NCI-H2029 (cell line): ENCODE results near the gene CFL1.

Experiments used
- DNase-seq: peaks from one replicate; lab custom pipeline; 2025; lab: John Stamatoyannopoulos, UW

Gene CFL1

DNA sequence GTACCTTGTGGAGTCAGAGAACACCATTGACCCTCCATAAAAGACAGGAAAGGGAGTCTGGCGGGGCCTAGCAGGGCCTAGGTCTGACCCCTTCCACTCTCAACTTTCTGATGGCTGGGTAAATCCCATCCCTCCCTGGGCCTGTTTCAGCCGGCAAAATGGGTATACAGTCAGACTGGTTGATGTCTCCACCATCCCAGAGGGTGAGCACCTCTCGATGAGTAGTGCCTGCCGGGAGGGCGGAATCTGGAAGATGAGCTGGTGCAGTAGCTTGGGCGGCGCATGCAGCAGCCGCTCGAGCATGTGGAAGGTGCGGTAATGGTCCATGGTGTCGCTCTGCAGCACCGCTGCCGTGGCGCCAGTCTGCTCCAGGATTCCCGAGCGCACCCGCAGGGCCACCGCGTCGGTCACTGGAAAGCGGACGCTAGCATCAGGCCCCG, 29.8 kb upstream of the CFL1 start:
- no peak for DNase-seq

GRCh38 chr11:65886826-65887722, 29.1 kb upstream of the CFL1 start:
- no peak for DNase-seq

DNA sequence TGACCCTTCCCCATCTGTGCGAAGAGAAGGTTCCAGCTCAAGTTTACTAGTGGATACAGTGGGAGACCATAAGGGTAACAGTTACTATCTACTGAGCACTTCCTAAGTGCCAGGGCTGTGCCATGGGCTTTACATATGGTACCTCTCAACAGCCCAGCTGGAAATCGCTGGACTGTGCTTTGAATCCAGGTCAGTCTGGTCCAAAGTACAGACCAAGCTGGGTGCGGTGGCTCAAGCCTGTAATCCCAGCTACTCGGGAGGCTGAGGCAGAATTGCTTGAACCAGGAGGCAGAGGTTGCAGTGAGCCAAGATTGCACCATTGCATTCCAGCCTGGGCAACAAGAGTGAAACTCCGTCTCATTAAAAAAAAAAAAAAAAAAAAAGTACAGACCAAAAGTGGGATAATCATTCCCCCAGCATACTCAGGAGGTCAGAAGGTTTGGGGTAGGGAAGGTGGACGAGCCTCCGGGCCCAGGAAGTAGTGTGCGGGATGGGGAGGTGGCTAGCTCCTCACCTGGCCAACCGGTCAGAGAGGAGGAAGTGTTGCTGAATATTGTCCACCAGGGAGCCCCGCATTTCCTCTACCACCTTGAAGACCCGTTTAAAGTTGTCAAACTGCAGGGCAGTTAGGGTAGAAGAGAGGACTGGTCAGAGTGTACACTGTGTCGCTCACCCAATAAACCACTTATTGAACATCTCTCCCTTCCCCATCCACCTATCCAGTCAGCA, 28.0 kb upstream of the CFL1 start:
- DNase-seq: no peak

DNA sequence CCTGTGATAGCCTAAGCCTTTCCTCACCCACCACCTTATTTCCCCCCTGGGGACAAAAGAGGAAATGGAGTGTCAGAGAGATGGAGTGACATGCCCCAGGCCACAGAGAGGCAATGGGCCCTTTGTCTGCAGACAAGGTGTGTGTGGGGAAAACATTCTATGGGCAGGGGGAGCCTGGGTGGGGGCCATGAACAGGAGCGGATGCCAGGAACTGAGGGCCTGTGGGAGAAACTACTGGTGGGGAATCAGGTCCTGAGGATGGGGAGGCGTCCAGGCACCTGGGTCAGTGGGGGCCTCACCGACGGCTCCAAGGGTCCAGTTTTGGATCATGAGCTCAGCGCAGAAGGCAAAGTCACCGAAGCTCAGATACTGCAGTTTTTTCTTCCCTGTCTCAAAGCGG, 27.3 kb upstream of the CFL1 start:
- DNase-seq: no peak

- peak; percentile 37 for DNase-seq
These were observed 26.7 kb upstream of the CFL1 start for GRCh38 chr11:65884716-65885092.

DNA sequence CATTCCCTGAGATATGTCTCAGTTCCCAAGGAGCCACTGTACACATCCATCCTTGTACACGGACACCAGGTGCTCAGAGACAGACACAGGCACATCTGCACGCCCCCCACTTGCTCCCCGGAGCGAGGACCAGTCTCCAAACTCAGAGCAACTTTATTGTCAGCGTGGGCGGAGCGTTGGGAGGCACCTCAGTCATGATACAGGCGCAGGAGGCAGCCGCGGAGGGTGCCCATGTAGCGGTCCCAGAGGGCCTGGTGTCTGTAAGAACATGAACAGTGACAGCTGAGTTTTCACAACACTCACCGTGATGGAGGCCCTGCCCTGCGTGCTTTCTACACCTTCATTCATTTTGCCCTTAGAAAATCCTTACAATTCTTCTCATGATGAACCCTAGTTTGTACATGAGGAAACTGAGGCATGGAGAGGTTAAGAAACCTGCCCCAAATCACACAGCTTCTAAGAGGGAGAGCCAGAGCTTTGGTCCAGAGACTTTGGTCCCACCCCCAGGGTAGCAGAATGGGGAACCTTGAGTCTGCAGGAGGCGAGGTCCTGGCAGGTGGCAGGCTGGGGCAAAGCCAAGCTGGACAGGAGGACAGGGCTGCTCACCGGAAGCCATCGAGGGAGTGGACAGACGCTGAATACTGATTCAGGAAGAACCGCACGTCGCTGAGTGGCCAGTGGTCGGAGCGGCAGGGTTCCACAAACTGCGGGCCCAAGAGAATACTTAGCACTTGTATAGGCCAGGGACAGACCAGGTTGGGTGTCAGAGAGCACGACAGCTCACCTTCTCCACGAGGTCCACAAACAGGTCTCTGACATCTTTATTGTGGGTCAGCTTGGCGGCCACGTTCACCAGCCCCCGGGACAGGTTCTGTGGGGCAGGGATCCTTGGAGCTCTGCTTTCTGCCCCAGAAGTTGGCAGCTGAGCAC, 26.1 kb upstream of the CFL1 start:
- DNase-seq: no peak

DNA sequence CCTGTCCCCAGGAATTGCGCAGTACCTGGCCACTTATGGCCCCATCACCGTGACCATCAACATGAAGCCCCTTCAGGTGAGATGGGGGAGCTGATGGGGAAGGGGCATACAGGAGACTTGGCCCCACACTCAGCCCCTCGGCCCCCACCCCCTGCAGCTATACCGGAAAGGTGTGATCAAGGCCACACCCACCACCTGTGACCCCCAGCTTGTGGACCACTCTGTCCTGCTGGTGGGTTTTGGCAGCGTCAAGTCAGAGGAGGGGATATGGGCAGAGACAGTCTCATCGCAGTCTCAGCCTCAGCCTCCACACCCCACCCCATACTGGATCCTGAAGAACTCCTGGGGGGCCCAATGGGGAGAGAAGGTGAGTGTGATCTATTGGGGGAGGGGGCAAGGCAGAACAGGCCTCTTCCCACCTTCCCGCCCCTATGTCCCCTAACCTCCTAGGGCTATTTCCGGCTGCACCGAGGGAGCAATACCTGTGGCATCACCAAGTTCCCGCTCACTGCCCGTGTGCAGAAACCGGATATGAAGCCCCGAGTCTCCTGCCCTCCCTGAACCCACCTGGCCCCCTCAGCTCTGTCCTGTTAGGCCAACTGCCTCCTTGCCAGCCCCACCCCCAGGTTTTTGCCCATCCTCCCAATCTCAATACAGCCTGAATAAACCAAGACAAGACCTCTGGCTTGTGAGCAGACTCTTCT, 25.2 kb upstream of the CFL1 start:
- no peak for DNase-seq

GRCh38 chr11:65882120-65883057, 24.4 kb upstream of the CFL1 start:
- no peak for DNase-seq

- DNase-seq: no peak
These were observed 23.0 kb upstream of the CFL1 start for GRCh38 chr11:65880844-65881421.

DNA sequence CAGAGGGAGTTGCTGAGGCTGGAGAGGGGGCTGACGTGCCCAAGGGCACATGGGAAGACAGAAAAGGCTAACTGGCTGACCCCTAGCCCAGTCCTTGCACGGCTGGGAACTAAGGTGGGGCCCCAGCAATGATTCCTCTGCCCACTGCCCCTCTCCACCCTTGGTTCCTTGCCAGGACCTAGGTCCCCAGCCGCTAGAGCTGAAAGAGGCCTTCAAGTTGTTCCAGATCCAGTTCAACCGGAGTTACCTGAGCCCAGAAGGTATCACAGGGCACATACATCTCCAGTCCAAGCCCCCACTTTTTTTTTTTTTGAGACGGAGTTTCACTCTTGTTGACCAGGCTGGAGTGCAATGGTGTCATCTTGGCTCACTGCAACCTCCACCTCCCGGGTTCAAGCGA, 22.0 kb upstream of the CFL1 start:
- DNase-seq: no peak

GRCh38 chr11:65879617-65880016, 21.6 kb upstream of the CFL1 start, which contains the start of gene CTSW:
CTSW (plus strand) TSS chr11:65879837; CDS start chr11:65879855, 18 bp downstream.
- DNase-seq: no peak

DNA sequence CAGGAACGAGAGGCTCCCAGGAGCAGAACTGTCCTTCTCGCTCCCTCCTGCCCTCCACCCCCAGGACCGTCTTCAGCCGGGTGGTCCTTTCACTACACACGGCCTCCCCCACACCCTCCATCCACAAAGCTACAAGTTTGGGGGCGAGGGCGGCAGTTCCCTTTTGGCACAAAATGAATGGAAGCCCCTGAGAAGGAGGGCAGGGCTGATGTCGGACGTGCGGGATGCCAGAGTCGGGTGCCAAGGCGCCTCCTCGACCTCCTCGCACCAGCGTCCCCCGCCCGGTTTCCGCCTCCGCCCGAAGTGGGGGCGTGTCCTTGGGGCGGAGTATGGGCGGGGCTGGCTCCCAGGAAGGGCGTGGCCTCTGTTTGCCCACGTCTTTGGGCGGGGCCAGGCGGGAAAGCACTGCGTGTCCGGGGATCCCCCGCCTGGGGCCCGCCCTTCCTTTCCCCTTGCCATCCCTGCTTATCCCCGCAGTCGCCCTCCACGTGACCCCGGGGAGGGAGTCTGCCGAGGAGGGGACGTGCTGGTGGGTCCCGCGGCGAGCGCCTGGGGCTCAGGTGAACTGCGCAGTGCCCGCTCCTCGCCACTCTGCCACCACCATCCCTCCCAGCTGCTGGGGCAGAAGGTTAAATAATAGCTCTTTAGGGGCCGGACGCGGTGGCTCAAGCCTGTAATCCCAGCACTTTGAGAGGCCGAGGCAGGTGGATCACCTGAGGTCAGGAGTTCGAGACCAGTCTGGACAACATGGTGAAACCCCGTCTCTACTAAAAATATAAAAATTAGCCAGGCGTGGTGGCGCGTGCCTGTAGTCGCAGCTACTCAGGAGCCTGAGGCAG, 15.6 kb upstream of the CFL1 start:
- peak; percentile 92 for DNase-seq

DNA sequence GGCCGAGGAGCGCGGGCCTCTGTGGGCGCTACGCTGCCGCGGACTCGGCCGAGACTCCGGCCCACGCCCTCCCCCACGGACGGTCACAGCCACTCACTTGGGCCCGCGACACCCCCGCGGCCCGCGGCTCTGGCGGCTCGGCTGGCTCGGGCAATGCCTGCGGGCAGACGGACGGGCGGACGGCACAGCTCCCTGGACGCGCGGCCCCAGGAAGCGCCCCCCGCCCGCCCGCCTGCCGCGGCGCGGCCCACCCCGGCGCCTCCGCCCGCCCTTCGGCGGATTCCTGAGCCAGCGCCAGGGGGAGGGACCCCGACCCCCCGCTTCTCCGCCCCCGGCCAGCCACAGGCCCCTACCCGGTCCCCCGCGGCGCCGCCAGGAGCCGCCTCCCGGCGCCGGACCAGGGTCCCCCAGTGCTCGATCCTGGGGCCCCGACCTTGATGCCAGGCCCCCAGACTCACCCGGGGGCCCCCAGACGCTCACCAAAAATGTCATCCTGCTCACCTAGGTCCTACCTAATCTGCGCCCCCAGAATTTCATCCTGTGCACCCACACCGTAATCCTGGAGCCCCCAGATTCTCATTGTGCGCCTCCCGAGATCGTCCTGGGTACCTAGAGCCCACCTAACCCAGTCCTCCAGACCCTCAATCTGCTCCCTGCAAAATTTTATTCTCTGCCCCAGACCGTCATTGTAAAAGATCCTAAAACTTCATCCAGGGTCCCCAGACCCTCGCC, 14.8 kb upstream of the CFL1 start, which contains the start of gene EFEMP2:
Gene EFEMP2 (minus strand): TSS at position 215 of the 732 bp plus-strand sequence. CDS start 446 bp downstream, outside the sequence.
- no peak for DNase-seq

DNA sequence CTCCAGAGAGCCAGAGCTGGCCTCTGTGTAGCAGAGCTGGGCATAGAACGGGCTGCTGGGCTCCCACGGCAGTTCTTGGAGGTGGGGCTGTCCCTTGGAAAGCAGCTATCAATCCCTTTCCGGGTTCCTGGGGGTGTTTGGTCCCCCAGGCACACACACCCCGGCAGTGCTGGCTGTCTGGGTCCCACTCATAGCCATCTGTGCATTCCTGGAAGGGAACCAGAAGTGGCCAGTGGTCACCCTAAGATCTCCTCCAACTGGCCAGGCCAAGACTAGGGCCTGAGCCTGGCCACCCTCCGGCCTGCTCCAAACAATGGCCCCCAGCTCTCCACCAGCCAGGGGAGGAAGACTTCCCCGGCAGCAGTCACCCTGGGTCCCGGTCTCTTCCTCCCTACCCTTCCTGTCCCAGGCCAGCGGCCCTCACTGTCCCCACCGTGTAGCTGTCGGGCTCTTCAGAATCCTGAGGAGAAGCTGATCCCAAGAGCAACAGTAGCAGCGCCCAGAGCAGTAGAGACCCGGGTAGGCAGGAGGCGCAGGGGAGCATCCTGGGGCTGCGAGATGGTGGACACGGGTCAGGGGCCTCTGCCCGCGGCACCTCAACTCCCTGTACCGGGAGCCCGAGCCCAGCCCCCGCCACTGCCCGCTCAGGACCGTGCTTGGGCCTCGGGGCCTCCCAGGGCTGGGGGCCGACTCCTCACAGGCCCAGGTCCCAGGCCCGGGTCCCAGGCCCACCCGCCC, 14.0 kb upstream of the CFL1 start:
- no peak for DNase-seq

- no peak for DNase-seq
These were observed 13.0 kb upstream of the CFL1 start for GRCh38 chr11:65870706-65871681.

DNA sequence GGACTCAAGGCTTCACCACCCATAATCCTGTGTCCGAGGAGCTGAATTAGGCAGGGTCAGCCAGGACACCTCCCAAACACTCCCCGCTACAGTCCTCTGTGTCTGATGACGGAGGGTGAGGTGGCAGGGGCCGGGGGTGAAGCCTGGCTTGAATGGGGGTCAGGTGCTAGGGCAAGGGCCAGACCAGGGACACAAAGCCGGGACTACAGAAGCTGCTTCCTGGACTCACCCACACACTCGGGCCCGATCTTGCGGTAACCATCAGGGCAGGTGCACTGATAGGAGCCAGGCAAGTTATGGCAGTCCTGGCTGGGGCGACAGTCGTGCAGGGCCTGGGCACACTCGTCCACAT, 12.3 kb upstream of the CFL1 start:
- no peak for DNase-seq
